ENCODE data around the gene ALMS1.

The ALMS1 gene

DNA sequence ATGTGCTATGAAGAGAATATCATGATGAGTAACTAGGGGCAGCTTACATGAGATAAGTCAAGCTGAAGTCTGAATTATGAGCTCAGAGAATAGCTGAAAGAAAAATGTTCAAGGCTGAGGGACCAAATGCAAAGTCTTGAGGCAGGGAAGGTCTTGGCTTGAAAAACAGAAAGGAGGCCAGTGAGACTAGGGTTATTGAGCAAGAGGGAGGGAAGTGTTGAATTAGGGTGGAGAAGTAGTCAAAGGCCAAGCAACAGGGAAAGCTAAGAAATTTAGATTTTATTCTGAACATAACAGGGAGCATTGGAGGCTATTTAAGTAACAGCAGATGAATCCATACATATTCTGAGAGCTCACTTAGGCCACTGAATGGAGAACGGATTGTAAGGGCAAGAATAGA, 11.4 kb upstream of the ALMS1 start:
- Histone ChIP-seq H4K20me1 (ENCODE audit: low read depth, low read length) (no peaks in the 10 kb centered on the region), H3F3A (ENCODE audit: insufficient read depth) (no peaks in the 10 kb centered on the region), H3K27ac (ENCODE audit: low read depth, low read length) (no peak overlapping the region), H3K9ac (ENCODE audit: low read length) (no peak overlapping the region), H3K9me3 (ENCODE audit: insufficient read depth, low read length) (no peaks in the 10 kb centered on the region), H3K4me2 (ENCODE audit: low read depth, low read length, poor library complexity, severe bottlenecking) (no peak overlapping the region), H3K79me2 (ENCODE audit: insufficient read depth, low read length) (no peaks in the 10 kb centered on the region), H3K9me2 (replicated peaks; ENCODE audit: insufficient read depth, low read length) (no peaks in the 10 kb centered on the region), H3K36me3 (ENCODE audit: low read length) (no peaks in the 10 kb centered on the region), H3K27me3 (ENCODE audit: low read length) (no peaks in the 10 kb centered on the region), H3K4me3 (ENCODE audit: insufficient read depth, low read length, poor library complexity, severe bottlenecking) (no peak overlapping the region), H2AFZ (ENCODE audit: low read depth, low read length, severe bottlenecking) (no peak overlapping the region)
- TF ChIP-seq, protein P1, sequence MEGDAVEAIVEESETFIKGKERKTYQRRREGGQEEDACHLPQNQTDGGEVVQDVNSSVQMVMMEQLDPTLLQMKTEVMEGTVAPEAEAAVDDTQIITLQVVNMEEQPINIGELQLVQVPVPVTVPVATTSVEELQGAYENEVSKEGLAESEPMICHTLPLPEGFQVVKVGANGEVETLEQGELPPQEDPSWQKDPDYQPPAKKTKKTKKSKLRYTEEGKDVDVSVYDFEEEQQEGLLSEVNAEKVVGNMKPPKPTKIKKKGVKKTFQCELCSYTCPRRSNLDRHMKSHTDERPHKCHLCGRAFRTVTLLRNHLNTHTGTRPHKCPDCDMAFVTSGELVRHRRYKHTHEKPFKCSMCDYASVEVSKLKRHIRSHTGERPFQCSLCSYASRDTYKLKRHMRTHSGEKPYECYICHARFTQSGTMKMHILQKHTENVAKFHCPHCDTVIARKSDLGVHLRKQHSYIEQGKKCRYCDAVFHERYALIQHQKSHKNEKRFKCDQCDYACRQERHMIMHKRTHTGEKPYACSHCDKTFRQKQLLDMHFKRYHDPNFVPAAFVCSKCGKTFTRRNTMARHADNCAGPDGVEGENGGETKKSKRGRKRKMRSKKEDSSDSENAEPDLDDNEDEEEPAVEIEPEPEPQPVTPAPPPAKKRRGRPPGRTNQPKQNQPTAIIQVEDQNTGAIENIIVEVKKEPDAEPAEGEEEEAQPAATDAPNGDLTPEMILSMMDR (IDR thresholded peaks at IDR 0.05; ENCODE audit: insufficient read depth, low read length, poor library complexity, severe bottlenecking): no peak
- TF ChIP-seq EZH2phosphoT487 (conservative IDR thresholded peaks at IDR 0.05; ENCODE audit: low read length): no peak

DNA sequence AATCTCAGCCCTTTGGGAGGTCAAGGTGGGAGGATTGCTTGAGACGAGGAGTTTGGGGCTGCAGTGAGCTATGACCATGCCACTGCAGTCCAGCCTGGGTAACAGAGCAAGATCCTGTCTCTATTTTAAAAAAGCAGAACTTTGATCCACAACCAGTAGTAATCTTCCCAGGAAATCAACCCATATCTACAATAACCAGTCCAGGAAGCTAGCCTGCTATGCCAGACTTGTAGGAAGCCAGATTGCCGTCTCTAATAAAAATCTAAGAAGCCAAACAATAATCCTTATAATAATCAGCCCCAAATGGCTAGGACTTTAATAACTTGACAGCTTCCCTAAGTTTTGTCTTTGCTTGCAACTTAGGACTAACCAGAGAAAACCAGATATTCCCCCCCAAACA, 9.0 kb upstream of the ALMS1 start:
- no peak overlapping the region for H3K27ac ChIP-seq (ENCODE audit: low read depth, low read length)
- no peak overlapping the region for H3K4me3 ChIP-seq (ENCODE audit: insufficient read depth, low read length, poor library complexity, severe bottlenecking)

DNA sequence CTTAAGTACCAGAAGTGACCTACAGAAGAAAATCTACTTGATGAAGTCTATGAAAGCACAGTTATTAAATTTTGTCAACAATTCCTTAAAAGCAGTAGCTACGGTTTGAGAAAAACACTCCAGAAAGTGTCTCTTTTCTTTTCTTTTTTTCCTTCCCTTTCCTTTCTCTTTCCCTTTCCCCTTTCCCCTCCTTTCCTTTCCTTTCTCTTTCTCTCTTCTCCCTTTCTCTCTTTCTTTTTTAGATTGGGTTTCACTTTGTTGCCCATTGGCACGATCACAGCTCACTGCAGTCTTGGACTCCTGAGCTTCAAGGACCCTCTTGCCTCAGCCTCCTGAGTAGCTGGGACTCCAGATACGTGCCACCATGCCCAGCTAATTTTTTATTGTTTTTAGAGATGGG, 2.6 kb upstream of the ALMS1 start:
- H3K4me2 ChIP-seq (ENCODE audit: low read depth, low read length, poor library complexity, severe bottlenecking): no peak overlapping the region
- no peaks in the 10 kb centered on the region for H3K27me3 ChIP-seq (ENCODE audit: low read length)
- TF ChIP-seq, protein P1 (IDR thresholded peaks at IDR 0.05; ENCODE audit: insufficient read depth, low read length, poor library complexity, severe bottlenecking): no peak
- TF ChIP-seq EZH2phosphoT487 (conservative IDR thresholded peaks at IDR 0.05; ENCODE audit: low read length): no peak
- H3K9me3 ChIP-seq (ENCODE audit: insufficient read depth, low read length): no peaks in the 10 kb centered on the region
- no peaks in the 10 kb centered on the region for H3K9me2 ChIP-seq (replicated peaks; ENCODE audit: insufficient read depth, low read length)
- no peaks in the 10 kb centered on the region for H3K36me3 ChIP-seq (ENCODE audit: low read length)
- peaks cover 19% of the 10 kb centered on the region for H3K79me2 ChIP-seq (ENCODE audit: insufficient read depth, low read length)
- no peak overlapping the region for H3K4me3 ChIP-seq (ENCODE audit: insufficient read depth, low read length, poor library complexity, severe bottlenecking)
- no peak overlapping the region for H2AFZ ChIP-seq (ENCODE audit: low read depth, low read length, severe bottlenecking)
- no peaks in the 10 kb centered on the region for H3F3A ChIP-seq (ENCODE audit: insufficient read depth)
- H4K20me1 ChIP-seq (ENCODE audit: low read depth, low read length): 0 out of 2 replicates have a peak, but pooled peaks cover under 1% of the 10 kb centered on the region
- no peak overlapping the region for H3K9ac ChIP-seq (ENCODE audit: low read length)
- H3K27ac ChIP-seq (ENCODE audit: low read depth, low read length): no peak overlapping the region

More for the DNA sequence above, 9.0 kb upstream of the ALMS1 start:
- H3K9ac ChIP-seq (ENCODE audit: low read length): no peak overlapping the region
- no peaks in the 10 kb centered on the region for H3K27me3 ChIP-seq (ENCODE audit: low read length)
- H3K79me2 ChIP-seq (ENCODE audit: insufficient read depth, low read length): no peaks in the 10 kb centered on the region
- H4K20me1 ChIP-seq (ENCODE audit: low read depth, low read length): no peaks in the 10 kb centered on the region
- no peak overlapping the region for H3K4me2 ChIP-seq (ENCODE audit: low read depth, low read length, poor library complexity, severe bottlenecking)
- H3K9me2 ChIP-seq (replicated peaks; ENCODE audit: insufficient read depth, low read length): no peaks in the 10 kb centered on the region
- H3K36me3 ChIP-seq (ENCODE audit: low read length): no peaks in the 10 kb centered on the region
- no peak overlapping the region for H2AFZ ChIP-seq (ENCODE audit: low read depth, low read length, severe bottlenecking)
- TF ChIP-seq, protein P1 (IDR thresholded peaks at IDR 0.05; ENCODE audit: insufficient read depth, low read length, poor library complexity, severe bottlenecking): no peak
- TF ChIP-seq EZH2phosphoT487 (conservative IDR thresholded peaks at IDR 0.05; ENCODE audit: low read length): no peak
- H3F3A ChIP-seq (ENCODE audit: insufficient read depth): no peaks in the 10 kb centered on the region
- H3K9me3 ChIP-seq (ENCODE audit: insufficient read depth, low read length): no peaks in the 10 kb centered on the region
